ENCODE results near the gene NFATC3. TPM values are rescaled to one million over a fixed set of nuclear protein-coding genes. Genes with fewer than 3 reads are reported as not detected.

The NFATC3 gene
- total and polyA plus RNA-seq, 2 of the 8 experiments (the other 6 are each of a cell fraction or from before 2014, with no cell fraction given) = 17.6 to 34.5 TPM

DNA sequence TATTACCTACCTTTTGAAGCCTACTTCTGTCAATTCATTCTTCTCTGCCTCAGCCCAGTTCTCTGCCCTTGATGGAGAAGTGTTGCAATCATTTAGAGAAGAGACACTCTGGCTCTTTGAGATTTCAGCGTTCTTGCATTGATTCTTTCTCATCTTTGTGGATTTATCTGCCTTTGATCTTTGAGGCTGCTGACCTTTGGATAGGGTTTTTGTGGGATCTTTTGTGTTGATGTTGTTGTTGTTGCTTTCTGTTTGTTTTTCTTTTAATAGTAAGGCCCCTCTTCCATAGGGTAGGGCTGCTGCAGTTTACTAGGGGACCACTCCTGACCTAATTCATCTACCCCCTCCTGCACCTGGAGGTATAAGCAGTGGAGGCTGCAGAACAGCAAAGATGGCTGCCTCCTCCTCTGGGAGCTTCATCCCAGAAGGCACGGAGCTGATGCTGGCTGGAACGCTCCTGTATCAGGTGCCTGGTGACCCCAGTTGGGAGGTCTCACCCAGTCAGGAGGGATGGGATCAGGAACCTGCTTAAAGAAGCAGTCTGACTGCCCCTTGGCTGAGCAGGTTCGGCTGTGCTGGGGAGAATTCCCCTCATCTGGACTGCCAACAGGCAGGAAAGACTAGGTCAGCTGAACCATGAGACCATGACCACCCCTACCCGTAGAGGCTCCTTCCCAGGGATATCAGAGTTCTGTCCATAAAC lies 28.0 kb downstream of the NFATC3 start:
- H4K8ac ChIP-seq (ENCODE audit: extremely low read depth, insufficient read depth, low read length) = peak overlapping the region; percentile 18; the same call in 1 of the 2 replicates
- no peak overlapping the region for H2BK120ac ChIP-seq (replicated peaks; ENCODE audit: low read depth, low read length)
- no peaks in the 10 kb centered on the region for H3K36me3 ChIP-seq (ENCODE audit: control insufficient read depth in 2 of 4, insufficient read depth in 4 of 4, low read length in 3 of 4)
- peaks cover 0 to 5% (median 0%) of the 10 kb centered on the region in 4 experiments; a peak in 1 of 7 replicates for H3K4me1 ChIP-seq (replicated peaks in 1 of 4; ENCODE audit: control insufficient read depth in 3 of 4, insufficient read depth in 4 of 4, low read length in 3 of 4)
- H2BK5ac ChIP-seq (ENCODE audit: low read depth, low read length) = no peak overlapping the region
- H3K79me2 ChIP-seq (ENCODE audit: control insufficient read depth in 1 of 2, insufficient read depth in 2 of 2, low read length in 2 of 2) = peaks cover 0 to 91% of the 10 kb centered on the region in 2 experiments; a peak in 2 of 4 replicates
- peaks cover 2 to 6% of the 10 kb centered on the region in 2 experiments for H4K20me1 ChIP-seq (replicated peaks in 1 of 2; ENCODE audit: control insufficient read depth in 1 of 2, insufficient read depth in 2 of 2, low read length in 2 of 2)
- H3K23me2 ChIP-seq (ENCODE audit: low read depth, low read length) = no peaks in the 10 kb centered on the region
- H3K4me3 ChIP-seq (ENCODE audit: extremely low read depth in 1 of 4, insufficient read depth in 2 of 4, low read depth in 3 of 4, low read length in 4 of 4) = no peak overlapping the region
- DNase-seq (ENCODE audit: low read depth in 1 of 2, low spot score in 2 of 2) = no peak
- no peak overlapping the region for H2BK12ac ChIP-seq (ENCODE audit: low read depth, low read length)
- H3K9ac ChIP-seq (replicated peaks in 1 of 4; ENCODE audit: extremely low read depth in 1 of 4, low read depth in 3 of 4, low read length in 3 of 4) = no peak overlapping the region
- H2BK15ac ChIP-seq (ENCODE audit: low read length) = no peak overlapping the region
- H3K18ac ChIP-seq (ENCODE audit: extremely low read depth, low read length) = no peak overlapping the region
- no peak overlapping the region for H3K4ac ChIP-seq (replicated peaks; ENCODE audit: insufficient read length, low read depth, low read length)
- ChIA-PET POLR2A (ENCODE audit: partially characterized antibody) (interaction anchor here (1.3 kb wide), 1 partner anchor 29 kb away, joined by 3 read pairs; no protein-coding TSS in a partner anchor), CTCF (ENCODE audit: partially characterized antibody) (interaction anchor here (1.4 to 2.3 kb wide), 2 partner anchors 19 to 30 kb away, joined by 4 to 8 read pairs; no protein-coding TSS in a partner anchor)
- no peak overlapping the region for H3K4me2 ChIP-seq (ENCODE audit: insufficient read depth in 1 of 2, low read depth in 2 of 2, low read length in 2 of 2)
- FAIRE-seq = no peak
- H2AK5ac ChIP-seq (ENCODE audit: low read depth, low read length) = no peak overlapping the region
- H4K5ac ChIP-seq (ENCODE audit: insufficient read length, low read depth, low read length) = no peak overlapping the region
- H2AFZ ChIP-seq (ENCODE audit: low read length) = no peak overlapping the region
- peaks cover 10% of the 10 kb centered on the region for H3K79me1 ChIP-seq (ENCODE audit: low read depth, low read length)
- H2BK20ac ChIP-seq (ENCODE audit: low read length) = no peak overlapping the region
- no peak overlapping the region for H3K27ac ChIP-seq (ENCODE audit: low read depth, low read length)
- no peak overlapping the region for H3K23ac ChIP-seq (ENCODE audit: insufficient read length)
- 87% methylated on average over 5 of the region's 5 CpGs; no CpG with 5 or more reads in 1 of the 2 experiments for WGBS, 2 experiments (ENCODE audit: extremely low coverage in 1 of 2, insufficient coverage in 1 of 2, insufficient read length in 1 of 2, insufficient replicate concordance in 2 of 2, low coverage in 1 of 2, low lambda C conversion rate in 2 of 2, missing lambda C conversion rate in 1 of 2)
- H3K56ac ChIP-seq (replicated peaks; ENCODE audit: insufficient read length, low read depth, low read length) = no peak overlapping the region
- no peaks in the 10 kb centered on the region for H3K27me3 ChIP-seq (replicated peaks in 1 of 4; ENCODE audit: control insufficient read depth in 3 of 4, extremely low read depth in 1 of 4, insufficient read depth in 3 of 4, low read length in 3 of 4)
- no peaks in the 10 kb centered on the region for H3K9me3 ChIP-seq (ENCODE audit: insufficient read depth in 2 of 2, low read depth in 1 of 2, low read length in 1 of 2)
- no peak overlapping the region for H3K14ac ChIP-seq (ENCODE audit: insufficient read length)
- no peak overlapping the region for H4K91ac ChIP-seq (replicated peaks; ENCODE audit: insufficient read length, low read length)

Data from H1 (cell line).